ENCODE data around the gene RIIAD1.

GRCh38 chr1:151720125-151720524 is 1.2 kb upstream of the RIIAD1 start:
- TF ChIP-seq EZH2 (IDR thresholded peaks at IDR 0.05; ENCODE audit: insufficient read depth, poor library complexity, severe bottlenecking) (no peak), EZH2phosphoT487 (IDR thresholded peaks at IDR 0.05; ENCODE audit: insufficient read depth, low read depth) (no peak)
